Mucosa of gallbladder (tissue), 1 donor: ENCODE measurements around the gene NUMBL. TPM values are rescaled to one million over a fixed set of nuclear protein-coding genes. Genes with fewer than 3 reads are reported as not detected.

ENCODE experiments used
- DNase-seq: peaks from one replicate; pipeline ENCODE4 v3.0.0-alpha.2; 2020; ENCODE audit warnings: low spot score
- total RNA-seq: library from RNA; stranded (reverse); gene quantifications from one replicate; pipeline ENCODE4 v1.2.1, GENCODE V29; 2021
- donor health status: DM: no; HTN: no; CAD: no.

The NUMBL gene
- total RNA-seq, 1 donor from 2014 or later, result 52.9 TPM

DNA sequence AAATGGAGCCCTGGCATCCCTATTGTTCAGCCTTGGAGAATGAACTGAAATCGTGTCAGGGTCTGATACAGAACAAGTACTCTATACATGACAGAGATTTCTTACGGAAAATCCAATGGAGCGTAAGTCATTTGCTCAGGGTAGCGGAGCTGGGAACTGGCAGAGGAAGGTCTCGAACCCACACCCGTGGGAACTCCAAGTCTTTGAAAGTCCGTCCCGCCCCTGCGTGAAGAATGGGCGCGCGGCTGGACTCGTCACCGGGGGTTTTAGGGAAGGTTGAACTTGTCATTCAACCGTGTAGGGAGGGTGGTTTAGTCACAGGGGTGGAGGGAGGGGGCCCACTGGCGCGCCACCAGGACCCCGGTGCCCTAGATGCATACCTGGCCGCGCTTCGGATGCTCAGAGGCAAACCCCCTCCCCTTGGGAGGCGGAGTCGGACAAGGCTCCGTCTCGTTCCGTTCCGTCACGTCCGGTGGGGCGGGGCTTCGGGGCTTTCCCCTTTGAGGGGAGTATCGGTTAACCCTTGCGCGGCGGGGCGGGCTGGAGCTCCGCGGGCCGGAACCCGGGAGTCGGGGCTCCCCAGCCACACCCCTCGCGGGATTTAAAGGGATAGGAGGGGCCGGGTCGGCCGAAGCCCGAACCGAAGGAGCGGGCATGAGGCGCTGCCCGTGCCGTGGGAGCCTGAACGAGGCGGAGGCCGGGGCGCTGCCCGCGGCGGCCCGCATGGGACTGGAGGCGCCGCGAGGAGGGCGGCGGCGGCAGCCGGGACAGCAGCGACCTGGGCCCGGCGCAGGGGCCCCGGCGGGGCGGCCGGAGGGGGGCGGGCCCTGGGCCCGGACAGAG lies 26.3 kb upstream of the NUMBL start, which contains the start of the genes COQ8B and ITPKC:
Gene COQ8B, minus strand, starts transcription at position 405 of the 843 bp plus-strand sequence. CDS start 2,254 bp downstream, outside the sequence.
Gene ITPKC, plus strand, starts transcription at position 631 of the 843 bp plus-strand sequence. Its CDS starts 24 bp downstream, at position 655.
- peak; percentile 99 for DNase-seq

DNA sequence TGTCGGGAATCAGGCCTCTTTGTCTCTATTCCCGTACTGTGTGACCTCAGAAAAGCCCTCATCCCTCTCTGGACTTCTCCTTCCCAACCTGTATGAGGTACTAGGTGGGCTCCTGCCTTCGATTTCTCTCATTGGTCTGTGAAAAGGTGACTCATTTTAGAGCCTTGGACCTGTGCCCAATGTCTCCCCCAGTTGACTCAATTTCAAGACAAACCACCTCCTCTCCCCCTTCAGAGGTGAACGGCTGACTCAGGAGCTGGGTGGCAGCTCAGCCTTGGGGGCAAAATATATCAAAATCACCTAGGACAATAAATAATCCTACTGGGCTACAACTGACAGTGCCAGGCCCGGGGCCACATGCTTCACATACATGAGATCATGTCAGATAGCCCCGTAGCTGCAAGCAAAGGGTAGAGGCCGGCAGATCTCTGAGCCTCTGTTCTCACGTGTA lies 25.6 kb upstream of the NUMBL start:
- DNase-seq, result no peak

DNA sequence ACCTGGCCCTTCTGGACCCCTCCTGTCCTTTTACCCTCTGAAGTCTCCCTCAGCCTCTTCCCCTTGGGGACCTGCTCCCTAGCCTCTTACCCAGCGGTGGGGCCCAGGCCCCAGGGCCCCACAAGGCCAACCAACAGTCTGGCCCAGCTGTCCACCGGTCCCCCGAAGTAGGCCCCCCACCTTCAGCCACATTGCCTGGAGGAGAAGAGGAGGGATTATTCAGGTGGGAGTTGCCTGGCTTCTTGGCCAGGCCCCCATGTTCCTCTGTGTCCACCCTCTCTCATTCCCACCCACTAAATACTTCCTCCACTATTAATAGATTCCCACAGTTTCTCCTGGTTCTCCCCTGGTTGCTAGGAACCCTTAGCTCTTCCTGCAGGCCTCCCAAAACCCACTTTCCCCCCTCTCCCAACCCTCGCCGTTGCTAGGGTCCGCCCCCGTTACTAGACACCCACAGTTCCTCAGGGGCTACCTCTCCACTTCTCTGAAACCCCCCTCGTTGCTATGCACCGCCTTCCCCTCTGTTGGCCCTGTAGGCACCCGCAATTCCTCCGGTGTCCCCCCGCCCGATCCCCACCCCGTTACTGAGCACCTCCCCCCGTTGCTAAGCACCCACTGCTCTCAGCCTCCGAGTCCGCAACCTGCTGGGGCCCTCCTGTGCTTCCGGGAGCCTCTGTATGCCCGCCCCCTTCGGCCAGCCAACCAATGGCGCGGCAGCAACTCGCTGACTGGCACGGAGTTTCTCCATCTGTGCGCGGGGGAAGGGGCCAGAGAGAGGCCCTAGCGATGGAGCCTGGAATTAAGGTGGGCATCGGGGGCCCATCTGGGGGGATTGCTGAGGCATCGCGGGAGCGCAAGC lies 24.2 kb upstream of the NUMBL start:
- DNase-seq, result peak; percentile 94

GRCh38 chr19:40713939-40714338 lies 23.5 kb upstream of the NUMBL start:
- no peak for DNase-seq

GRCh38 chr19:40709817-40710216 lies 19.4 kb upstream of the NUMBL start:
- DNase-seq, result no peak

GRCh38 chr19:40707615-40708014 lies 17.2 kb upstream of the NUMBL start:
- no peak for DNase-seq

DNA sequence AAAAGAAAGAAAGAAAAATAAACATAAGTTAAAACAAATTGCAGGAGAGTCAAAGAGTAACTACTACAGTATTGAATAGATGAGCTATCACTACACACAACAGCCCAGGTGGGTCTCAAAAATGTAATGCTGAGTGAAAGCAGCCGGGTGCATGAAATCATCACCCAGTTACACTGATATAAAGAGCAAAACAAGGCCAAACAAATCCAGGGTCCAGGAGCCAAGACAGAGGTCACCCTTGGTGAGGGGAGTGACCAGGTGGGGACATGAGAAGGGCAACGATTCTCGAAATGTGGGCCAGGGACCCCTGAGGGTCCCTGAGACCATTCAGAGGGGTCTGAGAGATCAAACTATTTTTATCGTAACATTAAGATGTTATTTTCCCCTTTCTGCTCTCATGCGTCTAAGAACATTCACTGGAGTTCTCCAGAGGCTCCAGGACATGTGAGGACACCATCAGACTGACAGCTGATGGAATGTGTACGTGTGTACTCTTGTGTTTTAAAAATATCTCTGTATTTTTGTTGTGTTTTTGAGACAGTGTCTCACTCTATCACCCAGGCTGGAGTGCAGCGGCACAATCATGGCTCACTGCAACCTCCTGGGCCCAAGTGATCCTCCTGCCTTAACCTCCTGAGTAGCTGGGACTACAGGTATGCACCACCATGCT lies 15.6 kb upstream of the NUMBL start:
- no peak for DNase-seq

- no peak for DNase-seq
These were observed 14.9 kb upstream of the NUMBL start for GRCh38 chr19:40705362-40705651.

DNA sequence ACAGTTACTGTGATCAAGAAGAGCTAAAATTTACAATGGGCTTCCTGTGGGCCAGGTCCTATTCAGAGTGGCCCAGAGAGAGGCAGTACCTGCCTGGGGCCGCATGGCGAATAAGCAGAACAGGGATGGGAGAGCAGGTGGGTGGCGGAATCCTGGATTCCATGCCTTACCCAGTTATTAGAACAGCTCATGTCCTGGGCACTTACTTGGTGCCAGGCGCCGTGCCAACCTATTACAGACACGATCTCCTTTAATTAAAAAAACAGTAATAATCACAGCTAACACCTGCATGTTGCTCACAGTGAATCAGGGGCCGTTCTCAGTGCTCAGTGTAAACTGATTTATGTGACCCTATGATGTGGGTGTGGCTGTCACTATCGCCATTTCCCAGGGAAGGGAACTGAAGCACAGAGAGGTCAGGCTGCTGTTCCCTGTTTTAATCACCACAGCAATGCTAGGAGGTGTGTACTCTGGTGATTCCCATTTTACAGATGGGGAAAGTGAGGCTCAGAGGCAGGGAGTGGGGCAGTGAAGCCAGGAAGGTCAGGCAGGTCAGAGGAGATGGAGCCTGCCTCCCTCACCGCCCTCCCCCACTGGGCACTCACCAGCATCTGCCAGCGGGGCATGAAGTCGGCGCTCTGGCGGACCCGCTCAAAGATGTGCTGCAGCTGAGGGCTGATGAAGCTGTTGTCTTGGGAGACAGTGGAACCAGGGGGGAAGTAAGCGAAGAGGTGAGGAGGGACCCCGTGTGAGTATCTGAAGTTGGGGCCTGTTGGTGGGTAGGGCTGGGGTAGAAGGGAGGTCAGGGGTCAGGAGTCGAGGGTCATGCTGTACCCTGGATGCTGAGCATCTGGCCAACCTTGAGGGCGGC lies 14.3 kb upstream of the NUMBL start:
- DNase-seq, result no peak

DNA sequence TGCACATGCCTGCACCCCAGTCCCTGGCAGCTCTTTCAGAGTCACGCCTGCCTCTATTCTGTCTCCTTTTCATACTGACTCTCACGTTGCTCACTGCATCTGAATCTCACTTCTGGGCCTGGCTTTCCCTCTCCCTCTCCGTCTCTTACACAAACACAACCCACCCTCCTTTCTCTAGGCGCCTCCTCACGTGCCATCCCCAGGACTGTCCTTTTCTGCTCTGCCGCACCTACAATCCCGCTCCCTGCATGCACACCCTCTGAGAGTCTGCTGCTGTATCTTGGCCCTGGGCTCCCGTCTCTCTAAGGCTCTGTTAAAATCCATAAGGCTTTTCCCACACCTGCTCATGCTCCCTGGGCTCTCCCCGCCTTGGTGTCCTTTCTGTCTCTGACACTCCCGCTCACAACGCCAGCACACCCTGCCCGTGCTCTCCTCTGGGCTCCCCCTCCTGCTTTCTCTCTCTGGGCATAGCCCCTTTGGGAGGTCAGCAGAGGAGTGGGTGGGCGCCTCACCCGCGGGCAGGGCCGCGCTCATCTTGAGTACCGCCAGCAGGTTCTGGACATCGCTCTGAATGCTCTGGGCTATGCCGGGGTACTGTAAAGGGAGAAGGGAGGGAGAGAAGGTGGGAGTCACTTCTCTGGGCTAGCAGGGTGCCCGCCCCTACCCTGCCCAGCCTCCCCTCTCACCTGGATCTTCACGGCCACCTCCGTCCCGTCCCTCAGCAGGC lies 12.7 kb upstream of the NUMBL start:
- DNase-seq, result no peak

DNA sequence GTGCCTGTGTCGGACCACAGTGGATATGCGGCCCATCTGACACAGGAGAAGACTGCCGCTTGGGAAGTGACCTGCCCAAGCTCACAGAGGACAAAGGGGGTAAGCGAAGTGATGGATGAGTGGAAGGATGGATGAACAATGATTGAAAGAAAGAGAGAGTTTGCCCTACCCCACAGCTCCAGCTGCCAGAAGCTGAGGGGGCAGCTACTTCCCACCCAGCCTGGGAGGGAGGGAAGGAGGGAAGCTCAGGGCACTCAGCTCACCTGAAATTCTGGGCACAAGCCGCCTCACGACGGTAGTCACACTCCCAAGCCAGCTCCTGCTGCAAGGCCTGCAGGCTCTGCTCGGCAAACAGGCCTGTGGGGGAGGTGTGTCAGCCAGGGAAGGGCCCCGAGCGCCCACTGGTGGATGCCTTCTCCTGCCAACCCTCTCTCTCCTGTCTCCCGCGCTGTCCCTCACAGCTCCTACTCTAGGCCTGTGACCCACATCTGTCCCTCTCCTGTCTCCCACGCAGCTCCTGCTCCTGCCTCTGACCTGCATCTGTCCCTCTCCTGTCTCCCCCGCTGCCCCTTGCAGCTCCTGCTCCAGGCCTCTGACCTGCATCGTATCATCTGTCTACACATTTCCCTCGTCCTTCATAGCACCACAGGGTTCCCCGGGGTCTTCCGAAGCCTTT lies 12.0 kb upstream of the NUMBL start:
- DNase-seq, result no peak

- DNase-seq, result no peak
These were observed 11.3 kb upstream of the NUMBL start for GRCh38 chr19:40701758-40702157.

DNA sequence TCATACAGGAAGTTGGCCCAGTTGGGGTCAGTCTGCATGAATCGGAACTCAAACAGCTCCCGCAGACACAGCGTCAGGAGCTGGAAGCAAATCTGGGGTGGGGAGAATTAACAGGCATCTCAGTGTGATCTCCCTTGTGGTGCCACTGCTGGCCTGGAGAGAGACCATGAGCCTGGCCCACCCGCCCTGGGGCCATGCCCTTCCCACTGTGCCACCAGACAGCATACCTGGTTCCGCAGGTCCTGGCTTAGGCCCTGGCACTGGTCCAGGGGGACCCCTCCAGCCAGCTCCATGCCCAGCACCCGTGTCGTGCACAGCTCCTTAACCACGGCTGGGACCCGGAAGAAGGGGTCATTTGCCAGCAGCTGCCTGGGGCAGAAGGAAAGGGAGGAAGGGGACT lies 9.6 kb upstream of the NUMBL start:
- no peak for DNase-seq

GRCh38 chr19:40697007-40697406 lies 6.6 kb upstream of the NUMBL start:
- DNase-seq, result no peak

DNA sequence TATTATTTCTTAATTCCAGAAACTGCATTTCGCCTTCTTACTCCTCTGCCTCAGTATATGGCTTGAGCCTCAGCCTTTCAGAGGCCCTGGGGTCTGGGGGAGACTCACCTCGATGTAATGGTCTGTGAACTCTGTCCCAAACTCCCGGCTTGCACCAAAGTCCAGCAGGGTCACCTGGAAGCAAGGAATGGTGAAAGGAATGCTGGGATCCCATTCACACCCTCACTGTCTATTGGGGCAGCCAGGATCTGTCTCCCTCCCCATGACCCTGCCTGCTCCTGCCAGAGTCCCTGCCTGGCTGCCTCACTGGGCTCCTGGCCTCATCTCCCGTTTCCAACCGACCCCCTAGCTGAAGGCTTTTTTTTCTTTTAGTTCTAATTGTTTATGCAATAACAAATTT lies 5.4 kb upstream of the NUMBL start:
- no peak for DNase-seq

DNA sequence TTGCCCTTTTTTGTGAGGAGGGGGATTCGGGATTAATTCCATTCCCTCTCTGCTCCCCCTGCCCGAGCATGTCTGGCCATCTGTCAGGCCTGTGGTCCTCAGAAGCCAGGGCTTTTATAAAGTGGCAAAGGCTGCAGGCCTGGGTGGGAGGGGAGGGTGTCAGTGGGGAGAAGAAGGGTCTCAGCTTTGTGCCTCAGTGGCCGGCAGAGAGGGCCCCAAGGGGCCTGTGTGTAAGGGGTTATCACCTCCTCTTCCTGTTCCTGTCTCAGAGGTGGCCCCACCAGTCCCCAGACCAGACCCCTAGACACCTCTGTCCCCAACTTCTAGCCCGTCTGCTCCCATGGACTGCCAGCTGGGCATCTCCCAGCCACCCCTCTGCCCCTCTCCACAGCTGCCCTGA lies 3.4 kb upstream of the NUMBL start:
- DNase-seq, result no peak

- DNase-seq, result no peak
These were observed 2.8 kb upstream of the NUMBL start for GRCh38 chr19:40693150-40693788.

GRCh38 chr19:40692212-40692551 lies 1.7 kb upstream of the NUMBL start:
- no peak for DNase-seq

DNA sequence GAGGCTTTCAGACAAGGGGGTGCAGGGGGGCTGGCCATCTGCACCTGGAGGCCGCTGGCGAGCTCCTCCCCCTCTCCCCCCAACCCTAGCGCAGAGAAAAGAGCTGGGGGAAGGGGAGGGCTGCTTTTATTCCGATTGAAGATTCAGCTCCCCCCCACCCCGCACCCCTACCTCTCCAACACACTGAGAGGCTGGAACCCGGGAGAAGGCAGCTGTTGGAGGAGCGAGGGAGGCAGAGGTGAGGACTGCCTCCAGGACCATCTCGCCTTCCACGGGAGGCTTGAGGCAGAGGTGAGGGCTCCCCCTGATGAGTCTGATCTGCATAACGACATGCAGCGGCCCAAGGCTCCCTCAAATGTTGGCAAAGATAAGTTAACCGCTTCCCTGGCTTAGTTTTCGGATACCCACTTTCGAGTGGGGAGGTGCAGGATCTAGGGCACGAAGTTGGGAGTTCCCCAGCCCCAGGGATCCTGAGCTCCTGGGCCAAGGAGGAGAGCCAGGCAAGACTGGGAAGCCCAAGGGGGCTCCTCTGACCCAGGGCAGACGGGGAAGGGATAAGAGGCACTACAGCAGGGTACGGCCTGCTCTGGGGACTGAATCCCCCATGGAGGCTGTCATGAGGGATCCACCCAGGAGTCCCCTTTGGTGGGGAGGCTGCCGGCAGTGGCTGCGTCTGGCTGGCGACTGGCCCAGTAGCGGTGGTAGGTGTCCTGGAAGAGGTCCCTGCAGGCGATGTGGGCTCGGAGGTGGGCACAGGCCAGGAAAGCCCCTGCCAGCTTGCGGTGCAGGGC lies 1.2 kb upstream of the NUMBL start:
- DNase-seq, result no peak
